Stimulated activated CD8-positive, alpha-beta memory T cell treated with anti-CD3 and anti-CD28 coated beads, Interleukin-4, amount 100 ng/mL, for 1 hour (primary cell): ENCODE results near the gene FLT4.

Source experiments
- DNase-seq, 2 donors: peaks; one replicate each; pipeline ENCODE4 v3.0.0-alpha.2; 2020; ENCODE audit warnings: low read depth in 2 of 2, low spot score in 1 of 2

The FLT4 gene

GRCh38 chr5:180643191-180643851 is 6.1 kb downstream of the FLT4 start:
- DNase-seq = no peak

GRCh38 chr5:180642779-180643178 is 6.6 kb downstream of the FLT4 start:
- no peak for DNase-seq

GRCh38 chr5:180642181-180642775 is 7.1 kb downstream of the FLT4 start:
- no peak for DNase-seq

- no peak for DNase-seq
Measured at GRCh38 chr5:180641566-180641900, 7.9 kb downstream of the FLT4 start.

DNA sequence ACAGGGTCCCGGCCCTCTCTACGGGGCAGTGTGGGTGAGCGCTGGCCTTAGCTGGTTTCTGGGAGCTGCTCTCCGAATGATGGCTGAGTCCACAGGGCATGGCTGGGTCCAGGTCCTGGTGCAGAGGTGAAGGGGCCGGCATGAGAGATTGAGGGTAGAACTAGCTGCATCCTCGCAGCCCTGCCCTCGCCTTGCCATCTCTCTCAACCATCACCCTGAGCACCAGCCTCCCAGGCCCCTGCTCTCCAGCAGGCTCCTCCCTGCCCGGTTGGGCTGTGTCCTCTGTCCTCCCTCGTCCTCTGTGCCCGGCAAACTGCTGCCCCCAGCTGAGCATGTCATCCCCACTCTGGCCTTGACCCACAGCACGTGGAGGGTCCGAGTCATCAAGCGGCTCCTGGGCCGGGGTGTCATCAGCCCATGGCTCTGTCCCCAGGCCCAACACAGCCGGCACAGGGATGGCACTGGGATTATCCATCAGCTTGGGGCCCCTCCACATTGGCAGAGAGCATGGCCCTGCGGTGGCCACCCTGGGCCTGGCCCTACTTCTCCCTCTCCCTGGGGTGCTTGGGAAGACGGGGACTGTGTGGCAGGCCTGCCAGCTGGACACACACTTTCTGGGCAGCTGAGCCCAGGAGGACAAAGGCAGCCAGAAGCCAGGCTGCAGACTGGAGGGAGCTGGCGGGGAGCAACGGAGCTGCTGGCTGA is 8.4 kb downstream of the FLT4 start:
- no peak for DNase-seq

DNA sequence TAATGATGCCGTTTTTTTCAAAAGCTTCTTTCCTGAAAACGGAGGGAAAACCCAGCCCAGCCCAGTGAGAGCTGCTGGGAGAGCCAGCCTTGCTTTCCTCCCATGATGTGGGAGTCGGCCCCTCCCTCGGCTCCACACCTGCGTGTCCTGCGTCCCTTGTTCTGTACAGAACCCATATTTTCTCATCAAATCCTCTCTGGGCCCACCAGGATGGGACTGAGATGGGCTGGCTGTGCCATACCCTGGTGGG is 8.9 kb downstream of the FLT4 start:
- no peak for DNase-seq

GRCh38 chr5:180639741-180640610 is 9.4 kb downstream of the FLT4 start:
- DNase-seq = no peak

DNA sequence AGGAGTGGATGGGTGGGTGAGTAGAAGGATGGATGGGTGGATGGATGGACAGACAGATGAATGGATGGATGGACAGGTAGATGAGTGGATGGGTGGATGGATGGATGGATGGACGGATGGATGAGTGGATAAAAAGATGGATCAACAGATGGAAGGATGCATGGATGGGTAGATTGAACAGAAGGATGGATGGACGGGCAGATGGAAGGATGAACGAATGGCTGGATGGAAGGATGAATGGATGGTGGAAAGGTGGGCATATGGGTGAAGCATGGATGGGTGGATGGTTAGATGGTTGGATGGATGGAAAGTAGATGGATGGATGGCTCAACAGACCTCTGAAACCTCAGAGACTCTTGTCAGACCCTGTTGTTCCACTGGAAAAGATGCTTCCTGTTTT is 10.1 kb downstream of the FLT4 start:
- no peak for DNase-seq

DNA sequence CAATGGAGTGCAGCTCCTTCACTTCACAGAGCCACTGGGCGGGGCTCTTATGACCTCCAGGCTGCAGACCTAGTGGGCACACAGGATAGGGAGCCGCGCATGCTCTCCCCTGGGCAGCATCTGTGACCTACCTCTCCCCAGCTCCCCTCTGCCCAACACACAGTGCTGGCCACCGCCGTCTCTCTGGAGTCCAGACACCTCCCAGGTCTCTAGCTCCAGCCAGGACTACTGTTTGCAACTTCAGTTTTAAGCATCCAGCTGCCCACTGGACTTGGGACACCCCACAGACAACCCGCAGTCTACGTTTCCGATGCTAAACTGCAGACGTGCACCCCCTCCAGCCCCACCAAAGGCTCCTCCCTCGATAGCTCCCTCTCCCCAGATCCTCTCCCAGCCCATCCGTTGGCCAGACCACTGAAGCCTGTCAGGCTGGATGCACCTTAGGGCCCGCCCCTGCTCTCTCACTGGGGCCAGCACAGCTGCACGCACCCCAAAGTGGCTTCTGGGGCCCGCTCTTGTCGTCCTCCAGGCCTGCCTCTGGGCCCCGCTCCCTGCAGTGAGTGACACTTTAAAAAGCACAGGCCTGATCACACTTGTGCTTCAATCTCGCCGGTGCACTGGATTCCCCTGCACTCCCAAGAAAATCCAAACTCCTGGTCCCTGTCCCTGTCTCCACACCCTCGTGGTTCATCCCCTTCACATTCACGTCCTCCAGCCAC is 11.3 kb downstream of the FLT4 start:
- DNase-seq = no peak

GRCh38 chr5:180636403-180637075 is 12.9 kb downstream of the FLT4 start:
- no peak for DNase-seq

DNA sequence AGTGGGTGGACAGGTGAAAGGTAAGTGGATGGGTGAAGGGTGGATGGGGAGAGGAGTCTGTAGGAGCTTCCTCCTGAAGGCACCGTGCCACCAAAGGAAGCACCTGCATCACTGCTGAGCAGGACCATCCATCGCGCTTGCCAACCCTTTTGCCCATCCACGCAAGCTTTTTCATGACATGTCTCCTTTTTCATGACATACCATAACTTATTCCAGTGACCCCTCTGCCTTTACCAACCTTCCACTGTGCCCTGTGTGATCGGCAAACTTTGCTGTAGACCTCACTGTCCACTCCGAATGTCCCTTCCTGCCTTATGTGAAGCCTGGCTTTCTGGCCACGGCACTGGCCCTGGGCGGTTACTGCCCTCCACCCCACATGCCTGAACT is 13.4 kb downstream of the FLT4 start:
- DNase-seq = no peak

DNA sequence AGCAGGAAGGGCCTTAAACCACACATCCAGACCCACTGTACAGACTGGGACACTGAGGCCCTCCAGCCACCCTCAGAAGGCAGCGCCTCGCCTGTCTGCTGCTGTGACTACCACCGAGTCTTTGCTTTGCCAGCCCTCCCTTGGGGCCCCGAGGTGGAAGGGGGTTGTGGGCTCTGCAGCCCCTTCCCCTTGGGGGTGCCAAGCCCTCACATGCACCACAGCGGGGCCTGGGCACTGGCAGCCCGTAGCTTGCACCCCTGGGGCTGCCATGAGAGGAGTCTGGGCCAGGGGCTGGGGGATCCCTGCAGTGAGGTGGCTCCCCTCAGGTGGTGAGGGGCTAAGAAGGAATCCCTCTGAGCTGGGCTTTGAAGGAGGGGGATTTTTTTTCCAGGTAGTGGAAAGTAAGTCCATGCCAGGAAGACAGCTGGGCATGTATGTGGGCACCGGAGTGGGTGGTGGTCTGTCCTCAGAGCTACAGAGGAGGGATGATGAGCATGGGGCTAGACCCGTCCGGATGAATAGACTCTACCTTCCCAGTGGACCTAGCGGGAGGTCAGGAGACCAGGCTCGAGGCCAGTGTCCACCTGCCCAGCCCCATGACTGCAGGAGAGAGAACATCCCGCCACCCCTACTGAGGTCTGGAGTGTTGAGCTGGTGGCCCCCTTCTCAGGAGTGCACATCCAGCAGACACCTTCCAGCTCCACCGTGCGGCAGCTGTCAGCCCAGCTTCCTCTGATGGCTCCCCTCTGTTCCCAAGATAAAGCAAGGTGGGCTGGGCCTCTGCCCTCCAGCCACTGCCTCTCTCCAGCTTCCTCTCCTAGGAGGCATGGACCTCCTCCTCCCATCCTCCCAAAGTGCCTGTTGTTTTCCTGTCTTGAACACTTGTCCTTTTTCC is 15.9 kb downstream of the FLT4 start:
- DNase-seq = no peak

- no peak for DNase-seq
Measured at GRCh38 chr5:180632768-180633167, 16.6 kb downstream of the FLT4 start.

- DNase-seq = no peak
Measured at GRCh38 chr5:180631549-180632383, 17.6 kb downstream of the FLT4 start.

DNA sequence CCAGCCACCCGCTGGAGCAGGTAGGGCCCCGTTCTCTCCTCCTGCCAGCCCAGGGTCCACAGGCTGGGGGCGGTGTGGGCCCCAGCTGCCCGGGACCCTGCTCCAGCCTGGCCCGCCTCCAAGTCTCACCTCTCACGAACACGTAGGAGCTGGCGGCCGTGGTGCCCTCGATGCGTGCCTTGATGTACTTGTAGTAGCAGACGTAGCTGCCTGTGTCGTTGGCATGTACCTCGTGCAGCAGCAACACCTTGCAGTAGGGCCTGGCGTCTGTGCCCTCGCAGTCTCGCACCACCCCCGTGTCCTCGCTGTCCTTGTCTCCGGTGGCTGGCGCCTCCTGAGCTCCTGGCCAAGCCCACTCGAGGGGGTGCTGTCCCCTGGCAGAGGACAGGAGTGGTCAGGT is 19.0 kb downstream of the FLT4 start:
- no peak for DNase-seq

DNA sequence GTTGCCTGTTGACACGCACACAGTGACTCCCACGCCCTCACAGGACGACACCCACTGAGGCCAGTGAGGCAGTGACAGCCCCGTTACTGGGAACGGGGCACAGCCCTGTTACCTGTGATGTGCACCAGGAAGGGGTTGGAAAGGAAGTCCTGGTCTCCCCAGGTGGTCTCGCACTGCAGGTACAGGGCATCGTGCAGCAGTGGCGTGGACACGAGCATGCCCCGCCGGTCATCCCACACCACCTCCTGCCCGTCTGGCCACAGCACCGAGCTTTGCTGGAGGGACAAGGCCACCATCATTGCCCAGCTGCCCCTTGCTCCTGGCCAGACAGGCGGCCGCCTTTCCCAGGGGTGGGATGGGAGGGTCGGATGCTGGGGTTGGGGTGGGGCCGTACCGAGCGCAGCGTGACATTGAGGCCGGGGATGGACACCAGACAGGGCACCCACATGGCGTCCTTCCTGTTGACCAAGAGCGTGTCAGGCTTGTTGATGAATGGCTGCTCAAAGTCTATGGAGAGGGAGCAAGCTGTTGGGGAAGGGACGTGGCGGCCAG is 19.5 kb downstream of the FLT4 start:
- DNase-seq = no peak

DNA sequence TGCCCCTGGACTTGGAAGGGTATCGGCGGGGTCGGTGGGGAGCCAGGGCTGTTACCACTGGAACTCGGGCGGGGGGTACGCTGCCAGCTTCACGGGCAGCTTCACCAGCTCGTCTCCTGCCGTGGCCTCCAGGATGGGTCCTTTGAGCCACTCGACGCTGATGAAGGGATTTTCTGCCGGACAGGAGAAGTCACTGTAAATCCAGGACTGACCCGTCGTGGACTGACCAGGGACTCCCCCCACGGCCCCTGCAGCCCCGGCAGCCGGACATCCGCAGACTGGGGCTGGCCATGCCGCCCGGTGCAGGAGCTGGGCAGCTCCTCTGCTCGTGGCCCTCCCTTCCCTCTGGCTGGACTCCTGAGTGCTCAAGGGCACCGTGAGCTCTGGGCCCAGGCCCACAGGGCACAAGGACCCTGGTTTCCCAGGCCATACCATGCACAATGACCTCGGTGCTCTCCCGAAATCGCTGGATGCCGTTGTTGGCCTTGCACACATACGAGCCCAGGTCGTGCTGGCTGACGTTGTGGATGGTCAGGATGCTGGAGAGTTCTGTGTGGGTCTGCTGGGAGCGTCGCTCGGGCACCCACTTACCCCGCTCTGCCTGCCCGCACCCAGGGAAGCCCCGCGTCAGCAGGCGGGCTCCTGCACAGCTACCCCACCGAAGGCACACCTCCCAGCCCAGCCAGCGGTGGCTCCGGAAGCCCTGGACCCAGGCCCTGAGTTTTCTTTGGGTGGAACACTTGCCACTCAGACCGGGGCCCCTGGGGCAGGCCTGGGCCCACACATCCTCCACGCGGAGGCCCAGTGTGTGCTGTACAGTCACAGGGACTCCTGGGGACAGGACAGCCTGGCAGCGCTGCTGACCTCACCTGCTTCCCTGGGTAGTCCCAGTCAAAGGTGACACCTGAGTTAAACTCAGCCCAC is 20.3 kb downstream of the FLT4 start:
- no peak for DNase-seq

DNA sequence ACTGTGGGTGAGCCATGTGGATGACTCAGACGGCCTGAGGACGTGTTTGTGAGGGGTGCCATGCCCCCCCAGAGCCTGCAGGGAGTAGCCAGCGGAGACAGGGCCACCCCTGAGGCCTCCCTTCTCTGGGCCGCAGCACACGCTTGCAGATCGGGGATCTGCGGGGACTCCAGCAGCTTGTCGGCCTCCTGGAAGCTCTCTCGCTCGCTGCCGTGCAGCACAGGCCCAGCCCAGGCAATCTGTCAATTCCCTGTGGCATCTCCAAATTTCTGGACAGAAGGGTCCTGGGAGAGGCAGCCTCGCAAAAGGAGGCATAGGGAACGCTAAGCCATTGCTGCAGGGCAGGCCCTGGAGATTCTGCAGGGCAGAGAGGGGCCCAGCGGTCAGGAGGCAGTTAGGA is 21.2 kb downstream of the FLT4 start:
- no peak for DNase-seq
